ENCODE data around the gene PCDH9.

DNA sequence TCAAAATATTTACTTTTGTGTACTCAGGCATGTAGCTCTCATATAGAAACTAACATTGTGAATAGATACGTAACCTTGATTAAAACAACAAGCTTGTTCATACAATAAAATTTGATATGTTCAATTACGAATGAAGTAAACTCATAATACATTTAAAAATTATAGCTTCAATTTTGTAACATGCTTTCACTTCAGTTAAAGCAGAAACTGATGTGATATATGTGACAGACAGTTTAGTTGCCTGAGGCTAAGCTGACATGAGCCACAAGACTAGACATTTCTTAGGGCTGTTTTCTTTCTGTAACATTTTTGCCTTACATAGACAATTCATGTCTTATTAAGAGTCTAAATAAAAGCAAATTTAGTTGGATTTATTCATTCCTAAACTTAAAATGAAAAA is 526.0 kb downstream of the PCDH9 start:
- TF ChIP-seq RFX5 (IDR thresholded peaks at IDR 0.05; ENCODE audit: low read depth, low read length) (no peak), POLR2AphosphoS5 (IDR thresholded peaks at IDR 0.05; ENCODE audit: low read length) (no peak), TBL1XR1 (IDR thresholded peaks at IDR 0.05; ENCODE audit: low read depth, low read length) (no peak), SUZ12 (IDR thresholded peaks at IDR 0.05; ENCODE audit: unreplicated experiment) (no peak), SP1 (IDR thresholded peaks at IDR 0.05; ENCODE audit: low read depth, low read length) (no peak), YY1 (IDR thresholded peaks at IDR 0.05; ENCODE audit: low read depth, low read length) (no peak), IKZF1 (conservative IDR thresholded peaks at IDR 0.05) (no peak), ZNF274 (IDR thresholded peaks at IDR 0.05; ENCODE audit: insufficient read depth, insufficient read length) (no peak), TCF3 (IDR thresholded peaks at IDR 0.05; ENCODE audit: borderline replicate concordance, insufficient read depth, low read depth, low read length) (no peak), FOS (IDR thresholded peaks at IDR 0.05; ENCODE audit: borderline replicate concordance, extremely low read depth, insufficient read length) (no peak), GABPA (IDR thresholded peaks at IDR 0.05; ENCODE audit: low read depth) (no peak), ZNF217 (IDR thresholded peaks at IDR 0.05) (no peak)
- TF ChIP-seq, protein P1, sequence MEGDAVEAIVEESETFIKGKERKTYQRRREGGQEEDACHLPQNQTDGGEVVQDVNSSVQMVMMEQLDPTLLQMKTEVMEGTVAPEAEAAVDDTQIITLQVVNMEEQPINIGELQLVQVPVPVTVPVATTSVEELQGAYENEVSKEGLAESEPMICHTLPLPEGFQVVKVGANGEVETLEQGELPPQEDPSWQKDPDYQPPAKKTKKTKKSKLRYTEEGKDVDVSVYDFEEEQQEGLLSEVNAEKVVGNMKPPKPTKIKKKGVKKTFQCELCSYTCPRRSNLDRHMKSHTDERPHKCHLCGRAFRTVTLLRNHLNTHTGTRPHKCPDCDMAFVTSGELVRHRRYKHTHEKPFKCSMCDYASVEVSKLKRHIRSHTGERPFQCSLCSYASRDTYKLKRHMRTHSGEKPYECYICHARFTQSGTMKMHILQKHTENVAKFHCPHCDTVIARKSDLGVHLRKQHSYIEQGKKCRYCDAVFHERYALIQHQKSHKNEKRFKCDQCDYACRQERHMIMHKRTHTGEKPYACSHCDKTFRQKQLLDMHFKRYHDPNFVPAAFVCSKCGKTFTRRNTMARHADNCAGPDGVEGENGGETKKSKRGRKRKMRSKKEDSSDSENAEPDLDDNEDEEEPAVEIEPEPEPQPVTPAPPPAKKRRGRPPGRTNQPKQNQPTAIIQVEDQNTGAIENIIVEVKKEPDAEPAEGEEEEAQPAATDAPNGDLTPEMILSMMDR (IDR thresholded peaks at IDR 0.05 in 2 of 3, conservative IDR thresholded peaks at IDR 0.05 in 1 of 3; ENCODE audit: control insufficient read depth in 2 of 3, extremely low read depth in 1 of 3, insufficient read depth in 1 of 3, low read depth in 3 of 3, low read length in 3 of 3), result no peak
- TF ChIP-seq, protein P2, sequence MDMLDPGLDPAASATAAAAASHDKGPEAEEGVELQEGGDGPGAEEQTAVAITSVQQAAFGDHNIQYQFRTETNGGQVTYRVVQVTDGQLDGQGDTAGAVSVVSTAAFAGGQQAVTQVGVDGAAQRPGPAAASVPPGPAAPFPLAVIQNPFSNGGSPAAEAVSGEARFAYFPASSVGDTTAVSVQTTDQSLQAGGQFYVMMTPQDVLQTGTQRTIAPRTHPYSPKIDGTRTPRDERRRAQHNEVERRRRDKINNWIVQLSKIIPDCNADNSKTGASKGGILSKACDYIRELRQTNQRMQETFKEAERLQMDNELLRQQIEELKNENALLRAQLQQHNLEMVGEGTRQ (IDR thresholded peaks at IDR 0.05; ENCODE audit: borderline replicate concordance, low read depth, low read length), result no peak
